Measurements from ENCODE around the gene ZNF771.

ZNF771 gene

GRCh38 chr16:30434852-30435251, 27.4 kb downstream of the ZNF771 start:
- DNase-seq (ENCODE audit: low read depth, low spot score): no peak
- in situ Hi-C loops (cut with HindIII; ENCODE audit: low sequenced_read_pairs): no loop called here
- no peak for TF ChIP-seq CTCF (IDR thresholded peaks at IDR 0.05; ENCODE audit: low read depth, low read length)
- no peak overlapping the region for H3K4me3 ChIP-seq (ENCODE audit: low read depth, low read length)

GRCh38 chr16:30437511-30438046, 30.2 kb downstream of the ZNF771 start:
- DNase-seq (ENCODE audit: low read depth, low spot score): no peak
- in situ Hi-C loops (cut with HindIII; ENCODE audit: low sequenced_read_pairs): no loop called here
- no peak for TF ChIP-seq CTCF (IDR thresholded peaks at IDR 0.05; ENCODE audit: low read depth, low read length)
- no peak overlapping the region for H3K4me3 ChIP-seq (ENCODE audit: low read depth, low read length)

GRCh38 chr16:30438835-30439234, 31.4 kb downstream of the ZNF771 start:
- no peak for DNase-seq (ENCODE audit: low read depth, low spot score)
- in situ Hi-C loops (cut with HindIII; ENCODE audit: low sequenced_read_pairs): no loop called here
- H3K4me3 ChIP-seq (ENCODE audit: low read depth, low read length): no peak overlapping the region
- no peak for TF ChIP-seq CTCF (IDR thresholded peaks at IDR 0.05; ENCODE audit: low read depth, low read length)

GRCh38 chr16:30439720-30440348, 32.4 kb downstream of the ZNF771 start:
- no peak for TF ChIP-seq CTCF (IDR thresholded peaks at IDR 0.05; ENCODE audit: low read depth, low read length)
- no peak for DNase-seq (ENCODE audit: low read depth, low spot score)

GRCh38 chr16:30443631-30444030, 36.2 kb downstream of the ZNF771 start:
- H3K4me3 ChIP-seq (ENCODE audit: low read depth, low read length): no peak overlapping the region
- in situ Hi-C loops (cut with HindIII; ENCODE audit: low sequenced_read_pairs): no loop called here
- TF ChIP-seq CTCF (IDR thresholded peaks at IDR 0.05; ENCODE audit: low read depth, low read length): no peak
- DNase-seq (ENCODE audit: low read depth, low spot score): no peak

More at GRCh38 chr16:30439720-30440348, 32.4 kb downstream of the ZNF771 start:
- no peak overlapping the region for H3K4me3 ChIP-seq (ENCODE audit: low read depth, low read length)
- in situ Hi-C loops (cut with HindIII; ENCODE audit: low sequenced_read_pairs): no loop called here

- TF ChIP-seq CTCF (IDR thresholded peaks at IDR 0.05; ENCODE audit: low read depth, low read length): no peak
- peak overlapping the region; percentile 77 for H3K4me3 ChIP-seq (ENCODE audit: low read depth, low read length)
- in situ Hi-C loops (cut with HindIII; ENCODE audit: low sequenced_read_pairs): no loop called here
- no peak for DNase-seq (ENCODE audit: low read depth, low spot score)
Measured at GRCh38 chr16:30444231-30445148, 37.1 kb downstream of the ZNF771 start.

Measured in astrocyte of the spinal cord (primary cell).